Right renal pelvis (tissue), 4 donors: Measurements from ENCODE around the gene LMF1. TPM values are rescaled to one million over a fixed set of nuclear protein-coding genes. Genes with fewer than 3 reads are reported as not detected.
"Not testable (repeated sequence)": the region's sequence is repeated elsewhere in the genome, so short reads cannot be mapped to it uniquely, and the experiment has no call there.

Source experiments
- DNase-seq, 4 donors: peaks; one replicate each; pipeline ENCODE4 v3.0.0-alpha.2; 2013; ENCODE audit warnings: low read depth in 4 of 4, low spot score in 3 of 4, missing footprints in 1 of 4
- polyA plus RNA-seq, 4 donors: library from polyadenylated mRNA; unstranded; fragments of 120-200 nt; gene quantifications; one replicate each; pipeline ENCODE4 v1.2.1, GENCODE V29; 2013; ENCODE audit not compliant: insufficient read length in 4 of 4

LMF1 gene
- polyA plus RNA-seq, 4 donors, result 14.2 to 19.9 (median 16.9) TPM

GRCh38 chr16:898761-899682, 71.8 kb downstream of the LMF1 start:
- DNase-seq, result no peak

GRCh38 chr16:898216-898615, 72.6 kb downstream of the LMF1 start:
- DNase-seq, result no peak

- DNase-seq, result no peak
These were observed 73.1 kb downstream of the LMF1 start for GRCh38 chr16:897701-898100.

GRCh38 chr16:897200-897543, 73.6 kb downstream of the LMF1 start:
- DNase-seq, result no peak

- no peak for DNase-seq
These were observed 74.3 kb downstream of the LMF1 start for GRCh38 chr16:896261-897199.

GRCh38 chr16:895371-895770, 75.4 kb downstream of the LMF1 start:
- no peak for DNase-seq

GRCh38 chr16:894841-895240, 75.9 kb downstream of the LMF1 start:
- DNase-seq, result no peak

- DNase-seq, result no peak
These were observed 76.6 kb downstream of the LMF1 start for GRCh38 chr16:894136-894535.

- DNase-seq, result no peak
These were observed 77.4 kb downstream of the LMF1 start for GRCh38 chr16:893360-893759.

- no peak for DNase-seq
These were observed 78.1 kb downstream of the LMF1 start for GRCh38 chr16:892536-893255.

- DNase-seq, result no peak
These were observed 78.8 kb downstream of the LMF1 start for GRCh38 chr16:892006-892405.

GRCh38 chr16:891353-891740, 79.4 kb downstream of the LMF1 start:
- no peak for DNase-seq

GRCh38 chr16:890716-891352, 80.0 kb downstream of the LMF1 start:
- no peak for DNase-seq

- no peak for DNase-seq
These were observed 80.6 kb downstream of the LMF1 start for GRCh38 chr16:890217-890616.

GRCh38 chr16:889586-889985, 81.2 kb downstream of the LMF1 start:
- DNase-seq, result no peak

GRCh38 chr16:888901-889570, 81.7 kb downstream of the LMF1 start:
- no peak for DNase-seq

GRCh38 chr16:888456-888855, 82.3 kb downstream of the LMF1 start:
- DNase-seq, result not testable (repeated sequence)

- no peak for DNase-seq
These were observed 82.9 kb downstream of the LMF1 start for GRCh38 chr16:887846-888245.

GRCh38 chr16:886802-887731, 83.7 kb downstream of the LMF1 start:
- peak in 1 of 4 donors; percentile 8 for DNase-seq
